Renal cortex interstitium (tissue), 11 donors: ENCODE results near the gene RASSF5. TPM values are rescaled to one million over a fixed set of nuclear protein-coding genes. Genes with fewer than 3 reads are reported as not detected.

Source experiments
- DNase-seq, 11 donors: peaks; one replicate each; pipeline ENCODE4 v3.0.0-alpha.2; 2013; ENCODE audit warnings: low read depth in 9 of 11, low spot score in 4 of 11; ENCODE audit errors: extremely low read depth in 1 of 11
- polyA plus RNA-seq, 3 donors: library from polyadenylated mRNA; unstranded; fragments of 120-200 nt; gene quantifications; one replicate each; pipeline ENCODE4 v1.2.1, GENCODE V29; 2013; ENCODE audit not compliant: insufficient read length in 3 of 3

Gene RASSF5
- polyA plus RNA-seq, 3 donors = 4.5 to 6.1 (median 5.0) TPM

DNA sequence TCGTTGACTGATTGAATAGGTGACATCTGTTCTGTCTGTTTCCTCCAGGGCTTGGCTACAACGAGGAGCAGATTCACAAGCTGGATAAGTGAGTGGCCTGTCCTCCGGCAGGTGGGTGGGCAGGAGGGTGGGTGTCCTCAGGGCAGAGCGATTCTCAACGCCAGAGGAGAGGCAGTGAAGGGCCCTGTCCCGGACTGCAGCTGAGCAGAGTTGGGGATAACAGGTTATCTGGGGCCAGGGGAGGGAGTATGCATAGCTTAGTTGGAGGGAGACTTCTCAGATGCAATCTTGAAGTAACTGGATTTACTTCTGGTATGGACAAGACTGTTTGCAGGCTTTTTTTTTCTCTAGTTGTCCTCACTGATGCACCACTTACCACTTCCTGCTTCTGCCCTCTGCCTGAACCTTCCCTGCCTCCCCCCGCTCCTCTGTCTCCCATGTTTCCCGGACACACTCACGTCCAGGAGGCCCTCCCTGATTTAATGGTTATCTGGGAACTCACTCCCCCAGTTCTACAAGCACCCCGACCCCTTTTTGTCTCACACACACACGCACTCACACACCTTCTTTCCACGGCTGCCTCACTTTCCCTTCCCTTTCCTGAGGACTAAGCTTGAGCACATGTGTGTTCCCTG lies 16.4 kb upstream of the RASSF5 start:
- DNase-seq = no peak

DNA sequence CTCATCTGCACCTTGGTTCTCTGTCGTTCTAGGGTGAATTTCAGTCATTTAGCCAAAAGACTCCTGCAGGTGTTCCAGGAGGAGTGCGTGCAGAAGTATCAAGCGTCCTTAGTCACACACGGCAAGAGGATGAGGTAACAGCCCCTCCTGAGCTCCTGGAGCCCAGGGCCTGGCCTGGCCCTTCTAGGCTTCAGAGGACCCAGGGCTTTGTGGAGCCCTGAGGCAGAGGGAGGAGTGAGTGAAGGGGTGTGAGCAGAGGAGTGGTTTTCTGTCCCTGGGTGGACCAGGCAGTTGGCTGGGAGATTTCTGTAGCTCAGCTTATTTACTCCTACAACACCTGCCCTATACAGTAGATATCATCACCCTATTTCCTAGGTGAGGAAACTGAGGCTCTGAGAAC lies 15.7 kb upstream of the RASSF5 start:
- no peak for DNase-seq

DNA sequence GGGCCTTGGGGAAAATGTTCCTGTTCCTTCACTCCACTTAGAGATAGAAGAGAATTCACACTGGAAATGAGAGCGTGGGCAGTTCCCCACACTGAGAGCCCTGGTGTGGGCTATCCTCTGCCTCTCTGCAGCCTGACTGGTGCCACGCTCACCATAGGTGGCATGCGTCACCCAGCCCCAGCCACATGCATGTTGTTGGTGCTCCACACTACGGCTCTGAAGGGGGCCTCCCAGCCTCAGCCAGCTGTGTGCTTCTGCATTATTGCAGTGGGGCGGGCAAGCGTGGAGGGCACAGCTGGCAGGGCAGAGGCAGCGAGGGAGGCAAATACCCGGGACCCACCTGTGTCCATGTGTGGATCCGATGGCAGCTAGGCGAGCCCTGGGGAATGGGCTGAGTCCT lies 14.7 kb upstream of the RASSF5 start:
- DNase-seq = no peak

DNA sequence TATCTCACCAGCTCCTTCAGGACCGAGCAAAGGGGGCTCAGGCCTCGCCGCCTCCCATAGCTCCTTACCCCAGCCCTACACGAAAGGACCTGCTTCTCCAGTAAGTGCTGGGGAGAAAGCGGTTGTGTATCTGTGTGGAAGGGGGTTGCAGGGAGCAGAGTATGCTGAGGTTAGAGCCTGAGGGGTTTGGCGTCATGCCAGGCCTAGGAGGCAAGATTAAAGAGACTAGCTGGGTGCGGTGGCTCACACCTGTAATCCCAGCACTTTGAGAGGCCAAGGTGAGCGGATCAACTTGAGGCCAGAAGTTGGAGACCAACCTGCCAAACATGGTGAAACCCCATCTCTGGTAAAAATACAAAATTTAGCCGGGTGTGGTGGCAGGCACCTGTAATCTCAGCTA lies 14.1 kb upstream of the RASSF5 start:
- no peak for DNase-seq

DNA sequence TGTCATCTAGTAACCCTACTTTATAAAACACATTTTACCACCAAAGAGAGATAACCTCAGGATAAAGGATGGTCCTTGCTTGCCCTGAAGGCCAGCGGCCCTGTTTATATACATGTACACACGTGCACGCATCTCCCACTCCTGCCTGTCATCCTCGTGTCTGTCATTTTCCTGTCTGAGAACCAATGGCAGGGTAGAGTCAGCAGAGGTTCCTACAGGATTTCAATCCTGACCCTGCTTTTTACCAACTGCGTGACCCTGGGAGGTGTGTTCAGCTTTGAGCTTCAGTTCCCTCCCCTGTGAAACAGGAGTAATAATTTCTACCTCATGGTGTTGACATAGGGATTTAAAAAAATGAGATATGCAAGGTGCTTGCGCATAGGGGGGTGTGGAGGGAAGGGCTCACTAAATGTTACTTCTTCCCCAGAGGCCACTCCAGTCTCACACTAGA lies 12.3 kb upstream of the RASSF5 start:
- DNase-seq = no peak

DNA sequence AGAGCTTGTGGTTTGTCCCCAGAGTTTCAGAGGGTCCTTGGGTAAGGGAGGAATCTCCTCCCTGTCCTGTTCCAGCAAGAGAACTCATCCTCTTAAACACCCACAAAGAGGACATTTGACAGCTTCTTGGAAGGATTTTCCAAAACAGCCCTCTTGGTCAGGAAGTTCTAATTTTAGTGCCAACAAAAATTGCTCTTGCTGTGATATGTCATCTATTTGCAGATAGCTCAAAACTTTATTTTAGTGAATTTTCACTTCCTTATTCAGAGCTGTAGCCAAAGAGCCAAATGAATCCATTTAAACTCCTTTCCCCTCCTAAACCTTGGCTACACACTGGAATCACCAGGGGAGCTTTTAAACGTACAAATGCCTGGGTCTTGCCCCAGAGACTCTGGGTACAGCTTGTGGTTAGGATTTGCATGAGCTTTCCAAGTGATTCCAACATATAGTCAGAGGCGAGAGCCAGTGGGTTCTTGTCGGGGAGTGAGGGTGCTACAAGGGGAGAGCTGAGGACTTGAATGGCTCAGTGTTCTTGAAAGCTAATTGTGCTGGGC lies 11.8 kb upstream of the RASSF5 start:
- DNase-seq = no peak

DNA sequence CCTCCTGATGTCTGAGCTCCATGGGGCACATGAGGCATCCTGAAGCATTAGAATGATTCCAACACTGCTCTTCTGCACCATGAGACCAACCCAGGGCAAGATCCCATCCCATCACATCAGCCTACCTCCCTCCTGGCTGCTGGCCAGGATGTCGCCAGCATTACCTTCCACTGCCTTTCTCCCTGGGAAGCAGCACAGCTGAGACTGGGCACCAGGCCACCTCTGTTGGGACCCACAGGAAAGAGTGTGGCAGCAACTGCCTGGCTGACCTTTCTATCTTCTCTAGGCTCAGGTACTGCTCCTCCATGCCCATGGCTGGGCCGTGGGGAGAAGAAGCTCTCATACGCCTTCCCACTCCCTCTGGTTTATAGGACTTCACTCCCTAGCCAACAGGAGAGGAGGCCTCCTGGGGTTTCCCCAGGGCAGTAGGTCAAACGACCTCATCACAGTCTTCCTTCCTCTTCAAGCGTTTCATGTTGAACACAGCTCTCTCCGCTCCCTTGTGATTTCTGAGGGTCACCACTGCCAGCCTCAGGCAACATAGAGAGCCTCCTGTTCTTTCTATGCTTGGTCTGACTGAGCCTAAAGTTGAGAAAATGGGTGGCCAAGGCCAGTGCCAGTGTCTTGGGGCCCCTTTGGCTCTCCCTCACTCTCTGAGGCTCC lies 11.1 kb upstream of the RASSF5 start:
- no peak for DNase-seq

DNA sequence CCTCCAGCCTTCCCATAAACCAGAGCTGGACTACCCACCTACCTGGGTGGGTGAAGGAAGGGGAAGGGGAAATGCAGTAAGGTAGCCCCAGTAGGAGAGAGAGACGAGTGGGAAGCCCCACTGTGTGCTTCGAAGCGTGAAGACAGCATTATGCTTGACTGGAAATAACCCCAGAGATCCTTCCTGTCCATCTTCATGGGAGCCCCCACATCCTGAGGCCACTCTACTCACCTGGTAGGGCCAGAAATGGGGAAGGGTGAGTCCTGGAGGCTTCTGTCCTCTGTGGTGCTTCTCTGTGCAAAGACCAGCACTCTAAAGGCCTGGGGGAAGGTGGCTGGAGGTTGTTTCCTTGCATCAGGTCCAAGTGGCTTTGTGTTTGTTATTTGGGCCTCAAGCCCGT lies 10.0 kb upstream of the RASSF5 start:
- no peak for DNase-seq

DNA sequence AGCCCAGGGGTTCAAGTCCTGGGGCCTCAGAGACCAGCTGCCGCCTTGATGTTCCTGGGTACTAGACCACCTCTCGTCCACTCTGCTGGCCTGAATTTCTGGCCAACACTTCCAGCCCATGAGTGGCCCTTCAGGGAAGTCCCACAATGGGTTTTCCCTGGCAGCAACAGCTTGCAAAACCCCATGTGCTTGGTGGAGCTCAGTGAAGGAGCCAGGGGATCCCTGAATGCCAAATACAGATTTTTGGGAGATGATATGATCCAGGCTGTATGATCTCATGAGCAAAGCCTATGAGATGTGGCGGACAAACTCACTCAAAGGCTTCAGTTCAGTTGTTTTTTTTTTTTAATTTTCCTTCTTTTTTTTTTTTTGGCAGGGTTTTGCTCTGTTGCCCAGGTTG lies 9.6 kb upstream of the RASSF5 start:
- DNase-seq = no peak

DNA sequence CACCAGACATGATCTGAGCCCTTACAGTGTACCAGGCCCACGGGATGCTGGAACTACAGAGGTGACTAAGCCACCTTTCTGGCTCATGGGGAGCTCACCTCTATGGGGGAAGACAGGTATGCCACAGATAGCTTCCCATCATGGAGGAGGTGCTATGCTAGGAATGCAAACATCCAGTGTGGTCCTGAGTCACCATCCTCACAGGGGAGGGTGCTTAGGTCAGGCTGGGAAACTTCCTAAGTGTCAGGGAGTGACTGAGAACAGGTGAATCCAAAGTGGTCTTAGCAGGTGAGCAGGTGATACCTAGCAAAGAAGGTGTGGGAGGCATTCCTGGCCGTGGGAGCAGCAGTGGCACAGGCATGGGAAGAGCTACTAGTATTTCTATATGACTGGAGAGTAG lies 8.6 kb upstream of the RASSF5 start:
- no peak for DNase-seq

DNA sequence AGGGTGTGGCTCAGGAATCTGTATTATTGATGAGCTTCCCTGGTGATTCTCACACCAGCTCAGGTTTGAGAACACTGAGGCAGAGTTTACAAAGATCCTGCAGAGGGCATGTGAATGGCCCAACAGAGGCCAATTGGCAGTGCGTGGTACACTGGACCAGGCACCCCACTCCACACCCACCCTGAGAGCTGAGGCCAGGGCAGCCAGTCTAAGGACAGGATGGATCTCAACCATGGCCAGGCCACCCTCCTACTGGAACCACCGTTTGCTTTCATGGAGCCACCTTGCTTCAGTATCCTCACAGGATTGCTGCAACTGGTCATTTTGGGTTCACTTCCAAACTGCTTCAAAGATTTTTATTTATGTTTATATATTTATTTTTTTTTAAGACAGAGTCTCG lies 7.3 kb upstream of the RASSF5 start:
- no peak for DNase-seq

DNA sequence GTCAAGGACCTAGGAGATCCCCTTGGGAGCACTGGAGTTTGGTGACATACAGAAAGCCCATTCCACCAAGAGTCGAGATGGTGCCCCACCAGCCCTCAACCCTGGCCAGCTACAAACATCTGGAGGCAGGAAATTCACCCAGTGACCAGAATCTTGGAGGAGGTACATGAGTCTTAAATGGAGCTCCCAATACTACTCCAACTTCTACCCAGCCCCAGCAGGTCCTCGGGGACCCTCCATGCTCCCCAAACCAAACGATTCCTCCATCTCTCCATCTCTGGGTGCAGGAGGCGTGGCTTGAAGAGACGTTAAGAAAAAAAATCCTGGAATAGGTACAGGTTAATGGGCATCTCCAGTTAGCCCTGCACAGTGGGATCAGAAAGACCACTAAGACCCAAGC lies 5.5 kb upstream of the RASSF5 start:
- no peak for DNase-seq

DNA sequence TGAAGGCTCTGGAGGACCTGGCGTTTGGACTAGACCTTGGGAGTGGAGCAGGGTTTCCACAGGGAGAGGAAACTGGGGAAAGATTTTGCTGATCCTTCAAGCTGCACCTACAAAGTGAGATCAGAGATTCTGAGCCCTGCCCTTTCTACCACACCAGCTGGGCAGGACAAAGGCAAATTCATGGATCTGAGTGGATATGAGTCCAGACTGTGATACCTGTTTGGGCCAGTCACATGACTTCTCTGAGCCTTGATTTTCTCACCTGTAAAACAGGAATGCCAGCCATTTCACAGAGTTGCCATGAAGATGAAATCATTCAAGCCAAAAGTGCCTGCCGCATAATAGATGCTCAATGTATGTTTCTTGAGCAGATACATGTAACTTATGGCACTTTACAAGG lies 4.9 kb upstream of the RASSF5 start:
- no peak for DNase-seq

DNA sequence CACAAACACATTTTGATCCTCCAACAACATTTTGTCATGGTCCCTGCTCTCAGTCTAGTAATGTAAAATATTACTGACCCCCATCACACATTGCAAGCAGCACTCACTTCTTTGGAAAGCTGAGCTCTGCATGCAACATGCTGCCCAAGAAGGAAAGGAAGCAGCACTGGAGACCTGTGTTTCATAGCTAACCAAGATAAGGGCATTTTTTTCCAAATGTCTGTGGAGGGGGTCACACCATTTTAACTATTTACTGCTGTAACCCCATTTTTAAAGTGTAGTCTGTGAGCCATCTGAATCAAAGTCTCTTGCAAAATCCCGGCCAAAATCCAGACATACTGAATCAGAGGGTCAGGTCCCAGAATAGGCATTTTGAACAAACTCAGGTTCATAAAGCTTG lies 4.5 kb upstream of the RASSF5 start:
- DNase-seq = no peak

DNA sequence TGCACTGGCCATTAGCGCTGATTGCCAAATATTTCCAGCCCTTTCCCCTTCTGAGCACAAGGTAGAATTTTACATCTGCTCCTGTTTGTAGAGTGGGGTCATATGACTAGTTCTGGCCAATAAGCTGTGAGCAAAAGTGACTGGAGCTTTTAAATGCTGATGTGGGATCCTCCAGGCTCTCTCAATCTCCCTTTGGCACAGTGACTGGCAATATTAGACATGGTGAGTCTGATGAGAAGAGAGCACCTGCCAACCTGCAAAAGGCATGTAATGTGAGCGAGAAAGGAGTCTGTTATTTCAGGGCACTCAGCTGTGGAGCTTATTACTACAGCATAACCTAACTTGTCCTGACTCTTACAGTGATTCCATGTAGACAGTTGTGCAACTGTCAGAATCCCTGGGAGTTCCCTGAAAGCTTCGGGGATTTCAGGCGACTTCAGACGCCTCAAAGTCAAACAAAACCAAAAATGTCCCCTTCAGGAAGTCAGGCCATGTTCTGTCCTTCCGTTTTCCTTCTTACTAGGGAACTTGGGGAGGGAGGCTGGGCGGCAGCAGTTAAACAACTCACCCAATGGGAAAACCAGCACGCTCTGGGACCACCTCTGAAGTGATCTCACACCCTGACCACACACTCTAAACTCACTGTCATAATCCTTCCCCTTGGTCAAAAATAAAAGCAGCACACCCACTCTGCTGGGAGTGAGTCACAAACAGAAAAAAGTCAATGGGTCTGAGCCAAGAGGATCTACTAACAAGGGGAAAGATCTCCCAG lies 3.6 kb upstream of the RASSF5 start:
- DNase-seq = no peak

DNA sequence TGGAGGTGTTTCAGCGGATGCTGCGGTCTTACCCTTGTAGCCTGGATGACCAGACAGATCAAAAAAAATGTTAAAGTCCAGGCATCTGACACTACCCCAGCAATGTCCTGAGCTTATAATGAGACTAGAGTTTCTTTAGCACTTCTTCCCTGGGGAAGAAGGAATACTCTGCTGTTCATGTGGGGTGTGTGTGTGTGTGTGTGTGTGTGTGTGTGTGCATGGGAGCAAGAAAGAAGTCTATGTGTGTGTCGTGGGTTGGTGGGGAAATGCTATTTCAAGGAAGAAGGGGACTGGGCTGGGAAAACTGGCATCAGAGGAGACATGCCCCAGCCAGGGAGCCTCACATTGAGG lies 3.0 kb upstream of the RASSF5 start:
- no peak for DNase-seq

DNA sequence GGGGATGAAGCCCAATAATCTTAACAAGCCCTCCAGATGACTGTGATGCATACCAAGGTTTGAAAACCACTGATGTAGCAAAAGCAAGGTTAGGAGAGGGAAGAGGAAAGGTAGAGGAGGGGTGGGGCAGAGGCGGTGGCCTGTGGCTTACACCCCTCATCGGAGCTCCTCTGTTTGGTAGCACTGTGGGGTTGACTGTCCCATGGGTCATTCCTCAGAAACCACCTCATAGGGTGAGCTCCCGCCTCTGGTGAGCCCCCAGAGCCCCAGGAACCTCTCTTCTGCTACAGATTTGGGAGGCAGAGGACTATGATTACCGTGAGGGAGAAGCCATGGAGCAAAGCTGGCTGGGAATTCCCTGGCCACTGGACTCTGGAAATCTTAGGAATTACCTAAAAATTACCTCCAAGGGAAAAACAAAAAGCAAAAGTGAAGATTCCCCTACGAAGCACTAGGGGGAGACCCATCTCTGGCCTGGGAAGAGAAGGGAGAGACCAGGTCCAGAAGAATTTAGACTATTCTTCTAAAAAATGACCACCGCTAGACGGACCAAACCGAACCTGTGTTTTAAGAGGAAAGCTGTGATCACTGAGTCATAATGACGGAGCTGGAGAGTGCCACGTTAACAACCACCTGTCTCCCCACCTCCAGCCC lies 1.5 kb upstream of the RASSF5 start:
- DNase-seq = no peak

DNA sequence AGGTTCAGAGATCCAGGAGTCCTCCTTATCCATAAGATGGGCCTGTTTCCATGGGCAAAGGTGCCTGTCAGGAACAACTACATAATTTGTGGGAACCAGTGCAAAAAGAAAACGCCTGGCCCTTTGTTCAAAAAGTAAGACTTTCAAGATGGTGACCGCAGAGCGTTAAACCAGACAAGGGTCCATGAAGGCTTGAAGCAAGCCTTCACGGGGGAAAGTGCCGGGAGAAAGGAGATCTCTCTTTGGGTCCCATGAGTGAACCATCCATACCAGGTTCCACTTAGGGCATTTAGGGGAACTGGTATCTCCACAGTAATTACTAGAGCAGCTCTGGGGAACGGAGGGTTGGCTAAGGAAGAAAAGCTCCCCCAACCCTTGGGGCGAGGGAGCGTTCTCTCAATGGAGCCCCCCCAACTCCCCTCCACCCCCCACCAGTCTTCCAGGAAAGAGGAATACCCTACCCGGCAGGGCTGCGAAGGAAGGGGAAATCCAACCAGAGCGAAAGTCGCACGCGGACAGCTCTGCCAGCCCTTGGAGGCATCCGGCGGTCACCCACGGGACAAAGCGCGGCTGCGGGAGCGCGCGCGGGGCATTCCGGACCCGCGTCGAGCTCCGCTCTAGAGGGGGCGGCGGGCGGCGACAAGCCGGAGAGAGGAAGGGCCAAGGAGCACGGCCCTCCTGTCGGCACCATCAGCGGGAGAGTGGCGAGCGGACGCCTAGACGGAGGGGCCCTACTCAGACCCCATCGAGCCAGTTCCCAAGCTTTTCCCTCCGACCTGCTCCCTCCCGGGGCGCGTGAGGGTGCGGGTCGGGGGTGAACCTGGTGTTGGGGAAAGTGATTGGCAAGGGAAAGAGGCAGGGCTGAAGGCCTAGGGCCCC lies 687 bp upstream of the RASSF5 start:
- DNase-seq = no peak
